Measurements from ENCODE around the gene TPM4.

Gene TPM4

DNA sequence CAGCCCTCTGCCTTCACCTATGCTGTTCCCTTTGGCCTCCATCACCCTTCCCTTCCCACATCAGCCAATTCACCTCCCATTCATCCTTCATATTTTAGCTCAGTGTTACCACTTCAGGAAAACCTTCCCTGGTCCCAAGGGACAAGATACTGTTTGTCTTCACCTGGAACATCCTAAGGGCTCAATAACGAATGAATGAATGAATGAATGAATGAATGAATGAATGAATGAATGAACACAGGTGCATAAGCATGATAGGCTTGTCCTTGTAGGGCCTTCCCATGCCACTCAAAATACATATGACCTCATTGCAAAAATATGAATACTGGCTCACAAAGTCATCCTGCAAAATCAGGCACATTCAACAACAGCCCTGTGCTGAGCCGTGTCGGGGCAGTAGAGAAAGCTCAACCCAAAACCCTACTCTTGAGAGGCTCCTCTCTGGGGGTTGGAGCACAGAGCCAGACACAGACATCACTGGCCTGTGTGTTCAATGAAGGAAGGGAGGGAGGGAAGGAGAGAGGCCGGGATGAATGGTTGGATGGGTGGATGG is 33.7 kb upstream of the TPM4 start:
- DNase-seq = no peak

DNA sequence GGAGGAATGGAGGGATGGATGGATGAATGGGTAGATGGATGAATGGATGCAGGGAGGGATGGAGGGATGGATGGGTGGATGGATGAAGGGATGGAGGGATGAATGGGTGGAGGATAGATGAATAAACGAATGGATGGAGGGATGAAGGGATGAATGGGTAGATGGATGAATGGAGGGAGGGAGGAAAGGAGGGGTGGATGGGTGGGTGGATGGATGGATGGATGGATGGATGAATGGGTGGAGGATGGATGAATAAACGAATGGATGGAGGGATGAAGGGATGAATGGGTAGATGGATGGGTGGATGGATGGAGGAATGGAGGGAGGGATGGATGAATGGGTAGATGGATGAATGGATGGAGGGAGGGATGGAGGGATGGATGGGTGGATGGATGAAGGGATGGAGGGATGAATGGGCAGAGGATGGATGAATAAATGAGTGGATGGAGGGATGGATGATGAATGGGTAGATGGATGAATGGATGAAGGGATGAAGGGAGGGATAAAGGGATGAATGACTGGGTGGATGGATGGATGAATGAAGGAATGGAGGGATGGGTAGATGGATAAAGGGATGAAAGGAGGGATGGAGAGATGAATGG is 33.0 kb upstream of the TPM4 start:
- no peak for DNase-seq

DNA sequence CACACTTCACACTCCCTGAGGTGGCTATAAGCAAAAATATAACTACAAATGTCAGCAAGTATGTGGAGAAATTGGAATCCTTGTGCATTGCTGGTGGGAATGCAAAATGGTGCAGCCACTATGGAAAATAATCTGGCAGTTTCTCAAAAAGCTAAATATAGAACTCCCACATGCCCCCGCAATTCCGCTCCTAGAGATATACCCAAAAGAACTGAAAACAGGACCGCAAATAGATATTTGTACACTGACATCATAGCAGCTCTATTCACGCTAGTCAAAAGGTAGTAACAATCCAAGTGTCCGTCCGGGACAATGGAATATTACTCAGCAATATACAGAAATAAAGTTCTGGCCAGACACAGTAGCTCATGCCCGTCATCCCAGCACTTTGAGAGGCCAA is 31.5 kb upstream of the TPM4 start:
- no peak for DNase-seq

DNA sequence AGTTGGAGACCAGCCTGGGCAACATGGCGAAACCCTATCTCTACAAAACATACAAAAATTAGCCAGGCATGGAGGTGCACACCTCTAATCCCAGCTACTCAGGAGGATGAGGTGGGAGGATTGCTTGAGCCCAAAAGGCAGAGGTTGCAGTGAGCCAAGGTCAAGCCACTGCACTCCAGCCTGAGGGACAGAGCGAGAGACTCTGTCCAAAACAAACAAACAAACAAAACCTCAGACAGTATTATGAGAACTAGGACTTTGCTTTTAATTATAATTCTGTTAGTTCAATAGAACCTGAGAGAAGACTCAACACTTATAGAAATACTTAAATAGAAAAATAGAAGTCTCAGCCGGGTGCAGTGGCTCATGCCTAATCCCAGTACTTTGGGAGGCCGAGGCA is 31.1 kb upstream of the TPM4 start:
- no peak for DNase-seq

DNA sequence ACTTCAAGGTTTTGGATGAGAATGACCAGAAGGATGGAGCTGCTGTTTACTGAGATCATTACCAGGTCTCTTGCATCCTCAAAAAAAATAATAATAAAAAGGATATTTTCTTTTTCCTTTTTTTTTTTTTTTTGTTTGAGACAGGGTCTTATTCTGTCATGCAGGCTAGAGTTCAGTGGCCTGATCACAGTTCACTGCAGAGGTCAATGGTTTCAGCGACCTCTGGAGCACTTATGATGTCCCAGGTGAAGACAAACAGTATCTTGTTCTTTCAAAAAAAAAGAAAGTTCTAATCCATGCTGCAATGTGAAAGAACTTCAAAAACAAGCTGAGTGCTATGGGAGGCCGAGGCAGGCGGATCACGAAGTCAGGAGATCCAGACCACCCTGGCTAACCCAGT is 30.4 kb upstream of the TPM4 start:
- no peak for DNase-seq

DNA sequence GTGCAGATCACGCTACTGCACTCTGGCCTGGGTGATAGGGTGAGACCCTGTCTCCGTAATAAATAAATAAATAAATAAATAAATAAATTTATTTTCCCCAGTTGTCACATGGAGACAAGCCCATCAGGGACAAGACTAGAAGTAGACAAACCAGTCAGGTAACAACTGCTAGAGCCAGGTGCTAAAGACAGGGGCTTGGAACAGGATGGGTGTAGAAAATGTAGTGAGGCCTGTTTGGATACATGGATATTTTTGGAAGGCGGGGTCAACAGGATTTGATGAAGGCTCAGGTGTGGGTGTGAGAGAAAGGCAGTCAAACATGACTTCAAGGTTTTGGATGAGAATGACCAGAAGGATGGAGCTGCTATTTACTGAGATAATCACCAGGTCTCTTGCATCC is 27.7 kb upstream of the TPM4 start:
- no peak for DNase-seq

DNA sequence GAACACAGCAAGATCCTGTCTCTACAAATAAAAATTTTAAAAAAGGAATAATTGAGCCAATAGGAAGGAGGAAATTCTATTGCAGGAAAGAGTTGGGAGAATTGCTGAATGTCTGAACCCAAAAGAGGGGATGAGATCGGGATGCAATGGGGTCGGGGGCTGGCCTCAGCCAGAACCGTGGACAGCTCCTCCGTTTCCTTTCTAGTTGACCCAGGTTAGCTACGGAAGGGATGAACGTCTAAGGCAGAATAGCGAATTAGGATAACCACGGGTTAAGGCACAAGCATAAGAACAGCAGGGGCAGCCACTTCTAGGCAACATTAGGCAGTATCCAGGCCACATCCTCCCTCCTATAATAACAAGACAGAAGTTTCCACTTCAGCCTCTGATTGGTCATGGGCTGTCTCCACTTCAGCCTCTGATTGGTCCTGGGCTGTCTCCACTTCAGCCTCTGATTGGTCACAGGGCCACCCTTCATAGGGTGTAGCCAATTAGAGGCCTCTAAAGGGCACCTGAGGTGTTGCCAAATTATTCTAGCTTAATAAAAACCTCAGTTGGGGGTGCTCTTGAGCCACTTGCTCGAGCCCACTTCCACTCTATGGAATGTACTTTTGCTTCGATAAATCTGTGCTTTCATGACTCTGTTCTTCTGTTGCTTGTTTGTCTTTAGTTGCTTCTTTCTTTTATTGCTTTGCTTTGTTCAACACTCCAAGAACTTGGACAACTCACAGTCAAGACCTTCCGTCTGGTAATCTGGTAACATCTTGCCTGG is 24.9 kb upstream of the TPM4 start:
- no peak for DNase-seq

DNA sequence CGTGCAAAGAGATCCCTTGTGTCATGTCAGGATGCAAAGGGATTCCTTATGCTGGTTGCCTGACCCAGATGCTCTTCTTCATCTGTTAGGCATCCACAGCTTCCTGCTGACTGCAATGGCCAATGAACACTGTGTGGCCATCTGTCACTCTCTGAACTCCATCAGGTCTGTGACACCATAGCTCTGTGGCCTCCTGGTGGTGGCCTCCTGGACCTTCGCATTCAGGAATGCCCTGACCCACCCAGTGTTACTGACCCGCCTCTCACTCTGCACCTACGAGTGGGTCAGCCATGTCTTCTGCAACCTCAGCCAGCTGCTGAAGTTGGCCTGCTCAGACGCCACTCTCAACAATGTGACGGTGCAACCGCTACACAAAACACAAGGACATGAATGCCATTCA is 23.9 kb upstream of the TPM4 start:
- DNase-seq = no peak

DNA sequence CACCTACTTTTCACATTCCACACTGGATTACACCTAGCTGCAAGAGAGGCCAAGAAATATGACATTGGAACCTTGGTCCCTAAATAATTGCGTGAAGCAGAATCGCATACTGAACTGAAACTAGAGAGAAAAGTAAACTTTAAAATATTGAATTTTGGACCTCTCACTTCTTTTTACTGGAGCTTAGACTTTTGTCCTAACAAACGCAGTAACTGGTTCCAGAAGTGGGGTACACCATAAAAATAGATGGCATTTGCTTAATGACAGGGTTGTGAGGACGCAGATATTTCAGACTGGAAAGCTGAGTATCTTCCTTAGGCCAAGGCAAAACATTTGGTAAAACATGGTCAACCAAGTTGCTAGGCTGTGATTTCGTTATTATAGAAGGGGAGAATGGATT is 19.2 kb upstream of the TPM4 start:
- no peak for DNase-seq

DNA sequence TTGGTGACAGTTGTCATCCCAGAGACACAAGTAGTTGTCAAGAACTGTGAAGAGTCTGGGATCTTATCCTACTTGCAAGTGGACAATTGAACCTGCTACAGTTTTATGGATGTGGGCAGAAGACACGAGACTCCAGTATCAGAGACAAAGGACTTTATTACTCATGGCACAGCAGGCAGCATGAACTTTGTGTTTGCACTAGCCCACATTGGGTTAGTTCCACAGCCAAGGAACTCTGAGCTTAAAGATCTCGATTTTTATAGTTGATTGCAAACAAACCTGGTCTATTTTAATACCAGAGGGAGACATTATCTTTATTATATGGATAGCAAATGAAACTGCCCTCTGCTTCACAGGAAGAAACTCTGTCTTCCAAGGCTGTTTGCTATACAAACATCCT is 16.0 kb upstream of the TPM4 start:
- no peak for DNase-seq

DNA sequence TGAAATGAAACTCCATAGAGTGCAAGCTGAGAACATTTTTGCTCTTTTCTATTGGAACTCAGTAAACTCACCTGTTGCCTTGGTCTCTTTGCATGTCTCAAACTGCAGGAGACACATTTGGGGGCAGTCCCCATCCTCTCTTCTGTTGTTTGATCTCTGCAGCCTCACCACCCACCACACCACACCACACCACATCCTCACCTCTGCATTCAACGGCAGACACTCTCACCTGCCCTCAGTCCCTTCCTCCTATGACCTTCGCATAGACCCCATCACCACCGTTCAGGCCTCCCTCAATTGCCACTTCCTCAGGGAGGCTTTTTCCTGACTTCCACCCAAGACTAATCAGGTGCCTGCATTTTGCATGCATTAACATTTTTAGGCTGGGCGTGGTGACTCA is 14.4 kb upstream of the TPM4 start:
- DNase-seq = no peak

DNA sequence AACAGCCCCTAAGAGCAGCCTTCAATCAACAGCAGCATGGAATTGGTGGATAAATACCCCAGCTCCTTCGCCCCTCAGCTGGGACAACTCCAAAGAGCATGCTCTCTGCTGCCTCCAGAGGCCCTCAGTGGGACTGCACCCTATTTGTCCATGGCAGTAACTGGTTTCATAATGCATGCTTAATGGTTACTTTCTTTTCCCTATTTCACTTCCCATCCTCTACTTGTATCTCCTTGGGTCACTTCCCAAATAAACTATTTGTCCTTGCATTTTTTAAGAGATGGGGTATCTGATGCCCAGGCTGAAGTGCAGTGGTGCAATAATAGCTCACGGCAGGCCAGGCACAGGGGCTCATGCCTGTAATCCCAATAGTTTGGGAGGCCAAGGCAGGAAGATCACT is 13.5 kb upstream of the TPM4 start:
- DNase-seq = no peak

DNA sequence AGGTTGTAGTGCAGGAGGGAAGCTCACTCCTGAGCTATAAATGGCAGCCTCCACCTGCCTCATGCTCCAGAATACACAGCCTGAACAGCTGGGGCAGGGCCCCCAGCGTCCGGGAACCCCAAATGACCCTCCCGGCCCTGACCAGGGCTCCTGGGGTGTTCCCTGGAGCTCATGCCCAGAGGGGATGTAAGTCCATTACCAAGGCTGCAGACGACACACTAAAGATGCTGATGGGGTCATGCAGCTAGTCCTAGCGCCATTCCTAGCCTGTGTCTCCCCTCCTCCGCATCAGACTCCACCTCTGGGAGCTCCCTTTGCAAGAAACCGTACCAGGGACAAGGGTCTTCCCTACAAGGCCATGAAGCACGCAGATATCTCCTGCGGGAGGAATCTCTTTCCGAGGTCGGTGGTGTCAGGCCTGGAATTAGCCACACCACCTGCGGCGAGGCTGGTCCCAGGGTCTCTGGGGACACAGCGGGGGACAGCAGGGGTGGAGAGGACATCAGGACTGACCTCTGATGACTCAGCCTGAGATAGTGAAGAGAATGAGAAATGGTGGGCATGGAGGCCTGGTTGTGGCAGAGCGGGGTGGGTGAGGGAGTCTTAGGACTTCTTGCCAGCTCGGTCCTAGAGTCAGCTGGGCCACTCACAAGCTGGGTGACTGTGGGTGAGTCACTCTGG is 11.9 kb upstream of the TPM4 start:
- DNase-seq = no peak

DNA sequence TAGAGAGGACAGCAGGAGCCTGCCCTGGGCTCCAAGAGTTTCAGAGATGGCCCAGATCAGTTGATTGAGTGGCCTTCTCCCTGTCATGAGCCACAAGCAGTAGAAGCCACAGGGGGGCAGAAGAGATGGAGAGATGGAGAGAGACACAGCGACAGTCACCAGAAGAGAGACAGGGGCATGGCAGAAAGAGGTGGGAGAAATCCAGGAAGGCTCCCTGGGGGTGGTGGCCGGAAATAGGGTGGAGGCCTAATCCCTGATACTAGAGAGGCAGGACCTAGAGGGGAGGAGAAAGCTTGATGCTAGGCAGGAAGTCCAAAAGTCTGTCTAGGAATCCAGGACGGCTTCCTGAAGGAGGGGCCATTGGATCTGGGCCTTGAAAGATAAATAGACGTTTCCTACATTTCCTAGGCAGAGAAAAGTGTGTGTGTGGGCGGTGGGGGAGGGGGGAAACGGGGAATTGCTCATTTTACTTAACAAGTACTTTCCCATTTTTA is 9.6 kb upstream of the TPM4 start:
- DNase-seq = no peak

DNA sequence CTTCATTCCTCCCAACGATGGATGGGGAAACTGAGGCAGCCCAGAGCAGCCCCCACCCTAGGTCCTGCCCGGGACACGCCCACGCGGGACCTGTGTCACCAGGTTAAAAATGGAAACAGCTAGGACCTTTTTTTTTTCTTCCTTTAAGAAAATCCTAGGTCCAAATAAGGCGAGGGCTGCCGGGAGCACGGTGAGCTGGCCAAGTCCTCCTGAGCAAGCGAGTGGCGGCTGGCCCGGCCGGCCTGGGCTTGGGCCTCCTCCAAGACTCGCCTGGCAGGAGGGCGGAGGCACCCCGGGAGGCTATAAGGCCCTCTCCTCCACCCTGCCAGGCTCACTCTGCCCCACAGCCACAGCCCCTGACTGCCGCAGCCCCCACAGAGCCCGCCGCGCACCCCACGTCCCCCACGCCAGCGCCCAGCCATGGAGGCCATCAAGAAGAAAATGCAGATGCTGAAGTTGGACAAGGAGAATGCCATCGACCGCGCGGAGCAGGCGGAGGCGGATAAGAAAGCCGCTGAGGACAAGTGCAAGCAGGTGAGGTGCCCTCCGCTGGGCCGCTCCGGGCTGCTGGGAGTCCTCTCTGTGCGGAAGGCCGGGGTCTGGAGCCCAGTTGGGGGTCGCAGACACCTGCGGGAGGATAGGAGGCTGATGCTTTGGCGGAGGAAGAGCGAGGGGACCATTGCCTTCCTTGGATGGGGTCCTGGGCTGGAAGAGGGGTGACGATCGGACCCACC is 8.9 kb upstream of the TPM4 start:
- DNase-seq = no peak

DNA sequence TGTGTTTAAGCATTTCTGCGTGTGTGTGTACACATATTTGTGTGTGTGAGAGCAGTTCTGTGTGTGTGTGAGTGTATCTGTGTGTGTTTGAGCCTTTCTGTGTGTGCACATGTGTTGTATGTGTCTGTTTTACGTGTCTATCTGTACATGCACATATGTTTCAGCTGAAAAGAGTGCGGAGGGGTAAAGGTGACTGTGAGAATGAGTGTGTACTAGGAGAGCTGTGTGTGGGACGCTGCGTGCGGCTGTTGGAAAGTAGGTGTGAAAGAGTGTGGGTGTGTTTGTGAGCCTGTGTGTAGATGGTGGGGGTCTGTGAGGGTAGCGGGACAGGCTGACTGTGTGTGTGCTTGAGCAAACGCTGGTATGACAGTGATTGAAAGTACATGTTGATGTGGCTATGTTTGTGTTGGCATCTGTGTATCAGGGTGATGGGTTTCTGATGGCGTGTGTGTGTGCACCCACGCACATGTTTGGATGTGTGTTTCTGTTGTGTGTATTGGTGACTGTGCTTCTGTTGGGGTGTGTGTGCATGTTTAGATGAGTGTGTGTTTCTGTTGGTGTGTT is 7.5 kb upstream of the TPM4 start:
- DNase-seq = no peak

DNA sequence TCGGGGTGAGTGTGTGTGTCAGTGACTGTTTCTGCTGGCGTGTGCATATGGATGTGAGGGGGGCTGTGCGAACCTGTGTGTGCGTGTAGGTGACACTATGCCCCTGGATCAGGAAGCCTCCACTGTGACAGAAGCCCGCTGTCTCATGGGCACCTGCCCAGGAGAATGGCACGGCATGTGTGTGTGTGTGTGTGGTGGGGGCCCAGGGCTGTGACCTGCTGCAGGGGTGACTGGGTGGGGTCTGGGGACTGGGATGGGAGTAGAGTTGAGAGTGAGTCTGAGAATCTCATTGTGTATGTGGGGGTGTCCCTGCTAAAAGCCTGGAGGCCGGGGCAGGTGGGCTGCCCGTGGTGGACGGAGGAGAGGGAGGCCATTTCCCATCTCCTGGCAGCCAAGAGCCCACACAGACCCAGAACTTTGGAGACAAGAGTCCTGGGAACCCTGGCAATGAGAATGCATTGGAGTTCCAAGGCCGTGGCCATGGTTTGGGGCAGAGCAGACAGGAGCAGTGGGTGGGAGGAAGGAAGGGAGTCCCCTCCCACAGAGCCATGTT is 6.4 kb upstream of the TPM4 start:
- DNase-seq = no peak

DNA sequence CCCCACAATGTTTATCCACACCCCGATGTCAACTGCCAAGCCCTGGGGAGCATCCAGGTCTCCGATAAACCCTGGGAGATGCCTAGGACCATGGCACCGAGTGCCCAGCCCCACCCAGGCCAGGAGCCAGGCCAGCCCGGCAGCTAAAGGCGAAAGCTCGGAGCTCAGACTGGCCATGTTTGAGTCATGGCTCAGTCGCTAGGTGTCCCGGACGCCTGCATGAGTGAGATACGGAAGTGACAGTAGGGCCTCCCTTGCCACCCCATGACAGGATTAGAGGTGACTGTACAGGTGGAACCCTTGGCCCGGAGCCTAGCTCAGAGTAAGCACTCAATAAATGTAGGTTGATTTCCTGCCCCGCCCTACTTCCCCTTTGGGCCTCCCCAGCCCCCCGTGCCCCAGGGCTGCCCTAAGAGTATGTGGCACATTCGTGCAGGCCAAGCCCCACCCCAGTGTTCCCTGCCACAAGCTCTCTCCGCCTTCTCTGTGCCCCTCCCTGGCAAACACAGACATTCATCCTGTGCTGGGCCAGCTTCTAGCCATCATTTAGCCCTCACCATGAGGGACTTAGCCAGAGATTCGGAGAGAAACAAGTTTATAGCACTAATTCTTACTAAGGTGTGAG is 5.8 kb upstream of the TPM4 start:
- DNase-seq = no peak

DNA sequence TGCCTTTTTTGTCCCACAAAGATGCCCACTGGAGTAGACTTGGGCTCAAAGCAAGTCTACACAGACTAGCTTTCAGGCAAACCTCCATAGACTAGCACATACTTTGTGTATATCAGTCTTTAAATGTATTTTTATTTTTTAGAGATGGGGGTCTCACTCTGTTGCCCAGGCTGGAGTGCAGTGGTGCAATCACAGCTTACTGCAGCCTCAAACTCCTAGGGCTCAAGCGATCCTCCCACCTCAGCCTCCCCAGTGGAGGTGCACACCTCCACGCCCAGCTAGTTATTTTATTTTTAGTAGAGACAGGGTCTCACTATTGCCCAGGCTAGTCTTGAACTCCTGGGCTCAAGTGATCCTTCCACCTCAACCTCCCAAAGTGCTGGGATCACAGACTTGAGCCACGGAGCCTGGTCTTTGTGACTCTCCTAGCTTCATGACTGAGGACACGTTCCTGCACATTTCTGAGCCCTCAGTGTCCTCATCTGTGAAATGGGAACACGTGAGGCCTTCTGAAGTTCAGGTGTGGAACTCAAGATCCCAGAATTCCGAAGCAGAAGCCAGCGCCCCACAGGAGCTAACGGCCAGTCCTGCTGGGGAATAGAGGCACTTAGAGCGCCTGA is 5.1 kb upstream of the TPM4 start:
- no peak for DNase-seq

DNA sequence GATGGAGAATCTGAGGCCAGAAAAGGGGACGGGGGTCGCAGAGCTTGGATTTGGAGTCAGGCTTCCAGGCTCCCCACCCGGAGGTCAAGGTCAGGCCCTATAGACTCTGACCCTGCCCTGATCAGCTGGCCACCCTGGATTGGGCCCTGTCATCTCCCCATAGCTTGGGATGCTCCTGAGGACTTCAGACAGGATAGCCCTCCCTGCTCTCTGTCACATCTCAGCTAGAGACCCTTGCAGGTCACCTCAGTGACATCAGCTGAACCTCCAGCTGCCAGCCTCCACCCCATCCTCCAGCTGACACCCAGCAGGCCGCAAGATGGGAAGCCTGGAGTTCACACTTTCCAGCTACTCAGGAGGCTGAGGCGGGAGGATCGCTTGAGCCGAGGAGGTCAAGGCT is 2.8 kb upstream of the TPM4 start:
- DNase-seq = no peak

DNA sequence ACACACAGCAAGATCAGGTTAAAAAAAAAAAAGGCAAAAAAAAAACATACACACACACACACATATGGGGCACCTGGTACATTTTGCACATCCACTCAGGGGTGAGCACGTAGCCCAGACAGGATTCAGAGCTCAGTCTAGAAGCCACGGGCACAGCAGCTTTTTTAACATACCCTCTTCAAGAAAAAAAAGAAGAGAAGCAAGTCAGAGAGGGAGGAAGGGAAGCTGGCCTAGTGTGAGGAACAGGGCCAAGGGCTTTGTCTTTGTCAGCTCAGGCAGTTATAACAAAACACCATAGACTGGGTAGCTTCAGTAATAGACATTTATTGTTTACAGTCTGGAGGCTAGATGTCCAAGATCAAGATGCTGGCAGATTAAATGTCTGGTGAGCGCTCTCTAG is 2.3 kb upstream of the TPM4 start:
- no peak for DNase-seq

All from NCI-H2107 (cell line).